HG03196 (cell line): ENCODE results near the gene DPEP2.
"Not testable (repeated sequence)": the region's sequence is repeated elsewhere in the genome, so short reads cannot be mapped to it uniquely, and the experiment has no call there.

Source experiments
- ATAC-seq: cut with Tn5 transposase; IDR thresholded peaks from one replicate; pipeline ENCODE4 v1.9.1; 2021; ENCODE audit not compliant: unreplicated experiment

DPEP2 gene

GRCh38 chr16:68005786-68006286, 6.6 kb upstream of the DPEP2 start:
- no peak for ATAC-seq

- no peak for ATAC-seq
Measured at GRCh38 chr16:68005211-68005610, 5.9 kb upstream of the DPEP2 start.

GRCh38 chr16:68003031-68003430, 3.7 kb upstream of the DPEP2 start:
- ATAC-seq, result no peak

GRCh38 chr16:68000450-68000849, 1.2 kb upstream of the DPEP2 start:
- ATAC-seq, result no peak

GRCh38 chr16:67999985-68000384, 701 bp upstream of the DPEP2 start:
- no peak for ATAC-seq

- ATAC-seq, result not testable (repeated sequence)
Measured at GRCh38 chr16:67998231-67998778, 979 bp downstream of the DPEP2 start.

- ATAC-seq, result no peak
Measured at GRCh38 chr16:67996666-67997065, 2.6 kb downstream of the DPEP2 start.

- ATAC-seq, result no peak
Measured at GRCh38 chr16:67995423-67995822, 3.9 kb downstream of the DPEP2 start.

GRCh38 chr16:67994040-67994408, 5.3 kb downstream of the DPEP2 start:
- ATAC-seq, result not testable (repeated sequence)

- peak; percentile 53 for ATAC-seq
Measured at GRCh38 chr16:67993207-67994039, 5.9 kb downstream of the DPEP2 start.

- ATAC-seq, result no peak
Measured at GRCh38 chr16:67992661-67993206, 6.5 kb downstream of the DPEP2 start.

- no peak for ATAC-seq
Measured at GRCh38 chr16:67990018-67990386, 9.3 kb downstream of the DPEP2 start.

- ATAC-seq, result no peak
Measured at GRCh38 chr16:67989322-67990017, 9.8 kb downstream of the DPEP2 start.

- ATAC-seq, result no peak
Measured at GRCh38 chr16:67988675-67989074, 10.6 kb downstream of the DPEP2 start.

- no peak for ATAC-seq
Measured at GRCh38 chr16:67987460-67988160, 11.7 kb downstream of the DPEP2 start.

GRCh38 chr16:67986949-67987348, 12.3 kb downstream of the DPEP2 start:
- ATAC-seq, result no peak

- ATAC-seq, result no peak
Measured at GRCh38 chr16:67982011-67982696, 17.1 kb downstream of the DPEP2 start.

- no peak for ATAC-seq
Measured at GRCh38 chr16:67979955-67980678, 19.2 kb downstream of the DPEP2 start, which contains the start of gene DPEP3. TSS of gene DPEP3 (minus strand) at chr16:67980499. CDS start at chr16:67980380, 119 bp downstream.

GRCh38 chr16:67977469-67978227, 21.6 kb downstream of the DPEP2 start:
- ATAC-seq, result no peak
